C4-2B (cell line): Measurements from ENCODE around the gene EZH2.

ENCODE experiments used
- ZFX ChIP-seq: fragments of 450-650 bp; IDR thresholded peaks from 2 replicates; pipeline ENCODE4 v1.6.1; 2017
- TF ChIP-seq, protein P1 (sequence below): fragments of 450-650 bp; conservative IDR thresholded peaks from 2 replicates; pipeline ENCODE4 v1.5.1; 2017; ENCODE audit warnings: mild to moderate bottlenecking

DNA sequence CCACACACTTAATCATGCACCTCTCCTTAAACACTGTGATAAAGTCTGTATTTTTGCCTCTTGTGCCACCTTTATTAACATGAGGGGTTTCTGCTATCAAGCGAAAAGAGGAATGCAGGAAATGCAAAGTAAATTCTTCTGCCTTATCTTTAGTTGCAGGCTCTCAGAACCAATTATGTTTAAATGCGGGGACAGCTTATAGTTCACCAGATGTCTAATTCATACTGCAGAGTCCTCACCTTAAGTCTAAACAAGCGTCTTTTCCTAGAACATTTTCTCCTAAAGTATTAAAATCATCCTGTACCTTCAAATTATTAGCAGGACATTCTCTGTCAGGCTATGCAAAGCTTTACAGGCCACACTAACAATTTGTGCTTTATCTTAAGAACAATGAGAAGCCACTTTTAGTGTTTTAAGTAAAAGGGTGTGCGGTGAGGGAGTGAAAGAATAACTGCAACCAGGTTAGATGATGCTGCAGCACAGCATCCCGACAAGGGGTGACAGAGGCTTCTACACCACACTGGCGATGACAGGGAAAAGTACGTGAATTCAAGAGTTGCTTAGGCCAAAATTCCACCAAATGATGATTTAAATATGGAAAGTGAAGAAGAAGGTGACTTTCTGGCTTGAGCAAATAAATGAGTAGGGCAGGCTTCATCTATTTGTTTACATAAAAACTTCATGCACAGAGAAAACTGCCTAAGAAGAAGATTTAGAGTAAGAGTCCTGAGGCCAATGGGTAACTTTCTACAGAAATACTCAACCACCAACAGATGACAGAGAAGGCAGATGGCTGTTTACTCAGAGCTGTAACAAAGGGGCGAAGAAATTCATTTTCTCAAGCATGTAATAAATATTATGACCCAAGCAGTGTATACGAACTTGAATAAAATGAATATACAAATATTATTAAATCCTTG, 36.0 kb downstream of the EZH2 start:
- TF ChIP-seq, protein P1, sequence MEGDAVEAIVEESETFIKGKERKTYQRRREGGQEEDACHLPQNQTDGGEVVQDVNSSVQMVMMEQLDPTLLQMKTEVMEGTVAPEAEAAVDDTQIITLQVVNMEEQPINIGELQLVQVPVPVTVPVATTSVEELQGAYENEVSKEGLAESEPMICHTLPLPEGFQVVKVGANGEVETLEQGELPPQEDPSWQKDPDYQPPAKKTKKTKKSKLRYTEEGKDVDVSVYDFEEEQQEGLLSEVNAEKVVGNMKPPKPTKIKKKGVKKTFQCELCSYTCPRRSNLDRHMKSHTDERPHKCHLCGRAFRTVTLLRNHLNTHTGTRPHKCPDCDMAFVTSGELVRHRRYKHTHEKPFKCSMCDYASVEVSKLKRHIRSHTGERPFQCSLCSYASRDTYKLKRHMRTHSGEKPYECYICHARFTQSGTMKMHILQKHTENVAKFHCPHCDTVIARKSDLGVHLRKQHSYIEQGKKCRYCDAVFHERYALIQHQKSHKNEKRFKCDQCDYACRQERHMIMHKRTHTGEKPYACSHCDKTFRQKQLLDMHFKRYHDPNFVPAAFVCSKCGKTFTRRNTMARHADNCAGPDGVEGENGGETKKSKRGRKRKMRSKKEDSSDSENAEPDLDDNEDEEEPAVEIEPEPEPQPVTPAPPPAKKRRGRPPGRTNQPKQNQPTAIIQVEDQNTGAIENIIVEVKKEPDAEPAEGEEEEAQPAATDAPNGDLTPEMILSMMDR: no peak
- TF ChIP-seq ZFX: no peak
